Osteoblast (primary cell): Measurements from ENCODE around the gene SRGAP2B. TPM values are rescaled to one million over a fixed set of nuclear protein-coding genes. Genes with fewer than 3 reads are reported as not detected.
"Not testable (repeated sequence)": the region's sequence is repeated elsewhere in the genome, so short reads cannot be mapped to it uniquely, and the experiment has no call there.

Source experiments
- DNase-seq: peaks from one replicate; pipeline ENCODE4 v3.0.0; 2011; ENCODE audit warnings: low spot score, mixed read lengths; ENCODE audit not compliant: insufficient read length; ENCODE audit errors: missing footprints
- H2AFZ ChIP-seq: 2 replicates; pipeline ENCODE4 v1.6.0; 2011; ENCODE audit warnings: mild to moderate bottlenecking, low read length
- H3K27ac ChIP-seq: 2 replicates; pipeline ENCODE4 v1.5.1; 2011; ENCODE audit warnings: mild to moderate bottlenecking, low read depth, low read length, moderate library complexity
- H3K27me3 ChIP-seq: 2 replicates; pipeline ENCODE4 v1.6.0; 2012; ENCODE audit warnings: mild to moderate bottlenecking, control low read depth, inconsistent platforms, low read length, moderate library complexity; ENCODE audit not compliant: insufficient read depth
- H3K36me3 ChIP-seq: 2 replicates; pipeline ENCODE4 v1.5.1; 2011; ENCODE audit warnings: mild to moderate bottlenecking, low read length, control low read depth, moderate library complexity; ENCODE audit not compliant: insufficient read depth
- H3K4me1 ChIP-seq: 2 replicates; pipeline ENCODE4 v1.5.1; 2011; ENCODE audit warnings: mild to moderate bottlenecking, low read length, control low read depth, moderate library complexity; ENCODE audit not compliant: insufficient read depth
- H3K4me2 ChIP-seq: 2 replicates; pipeline ENCODE4 v1.6.0; 2011; ENCODE audit warnings: mild to moderate bottlenecking, low read length; ENCODE audit not compliant: insufficient read depth
- H3K4me3 ChIP-seq: fragments of 200-600 bp; sonication (generic); 3 replicates; pipeline ENCODE4 v1.5.1; 2012; ENCODE audit warnings: mild to moderate bottlenecking, low read length, inconsistent platforms; ENCODE audit not compliant: insufficient read depth
- H3K79me2 ChIP-seq: 2 replicates; pipeline ENCODE4 v1.6.0; 2012; ENCODE audit warnings: mild to moderate bottlenecking, low read length, control low read depth, inconsistent platforms; ENCODE audit not compliant: insufficient read depth
- H3K9me3 ChIP-seq: 2 replicates; pipeline ENCODE4 v1.5.1; 2011; ENCODE audit warnings: low read depth, low read length, control low read depth
- H4K20me1 ChIP-seq: 2 replicates; pipeline ENCODE4 v1.6.0; 2012; ENCODE audit warnings: mild to moderate bottlenecking, low read length, control low read depth; ENCODE audit not compliant: insufficient read depth
- total RNA-seq: library from RNA; depleted of rRNA; stranded (reverse); fragments of >200 nt; gene quantifications from 2 replicates; pipeline ENCODE4 v1.2.3, GENCODE V29; 2012

The SRGAP2B gene
- total RNA-seq, 1 donor: 30.0 TPM

- not testable (repeated sequence) for H3K27ac ChIP-seq, H3K9me3 ChIP-seq, H3K4me2 ChIP-seq, H3K4me1 ChIP-seq, H3K79me2 ChIP-seq, H3K36me3 ChIP-seq, H4K20me1 ChIP-seq, H3K27me3 ChIP-seq, H3K4me3 ChIP-seq, H2AFZ ChIP-seq, DNase-seq
Observed at GRCh38 chr1:144933014-144933413, 162.1 kb downstream of the SRGAP2B start.

DNA sequence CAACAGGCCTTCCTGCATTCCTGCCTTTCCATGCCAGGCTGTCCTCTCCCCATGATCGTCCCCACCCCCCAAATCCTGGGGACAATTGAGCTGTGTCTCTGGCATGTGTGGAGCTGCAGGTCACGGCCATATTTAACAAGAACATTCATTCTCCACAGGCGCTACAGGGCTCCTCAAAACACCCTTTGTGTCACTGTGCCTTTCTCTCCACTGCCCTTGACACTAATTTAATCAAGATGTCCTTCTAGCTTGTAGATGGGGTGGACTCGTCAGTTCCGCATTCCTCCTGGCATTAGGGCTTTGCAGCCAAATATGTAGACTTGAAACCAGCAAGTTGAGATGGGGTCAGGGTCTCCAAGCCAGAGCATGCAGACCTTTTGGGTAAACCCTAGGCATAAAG lies 163.0 kb downstream of the SRGAP2B start:
- not testable (repeated sequence) for H3K9me3 ChIP-seq, H4K20me1 ChIP-seq, H3K4me3 ChIP-seq, H3K27ac ChIP-seq, H3K4me2 ChIP-seq, DNase-seq, H2AFZ ChIP-seq, H3K27me3 ChIP-seq, H3K79me2 ChIP-seq, H3K36me3 ChIP-seq, H3K4me1 ChIP-seq

DNA sequence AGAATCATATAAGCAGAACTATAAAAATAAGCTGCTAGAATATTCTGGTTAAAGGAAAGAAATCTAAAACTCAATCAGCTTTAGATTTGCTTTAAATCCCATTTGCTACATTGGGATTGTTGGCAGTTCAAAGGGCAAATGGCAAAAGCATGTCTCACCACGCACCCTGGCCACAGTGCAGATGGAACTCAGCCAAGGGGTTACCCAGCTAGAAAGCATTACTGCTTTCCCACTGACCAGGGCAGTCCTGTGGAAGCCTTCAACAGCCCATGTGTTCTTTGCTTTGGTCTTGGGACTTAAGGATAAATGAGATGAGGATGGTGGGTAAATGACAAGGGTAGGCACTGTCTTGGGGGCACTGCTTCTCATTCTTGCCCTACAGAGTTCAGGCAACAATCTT lies 163.6 kb downstream of the SRGAP2B start:
- not testable (repeated sequence) for H3K79me2 ChIP-seq, H2AFZ ChIP-seq, H3K27me3 ChIP-seq, H4K20me1 ChIP-seq, H3K9me3 ChIP-seq, H3K36me3 ChIP-seq, H3K4me3 ChIP-seq, H3K4me2 ChIP-seq, H3K27ac ChIP-seq, H3K4me1 ChIP-seq, DNase-seq

DNA sequence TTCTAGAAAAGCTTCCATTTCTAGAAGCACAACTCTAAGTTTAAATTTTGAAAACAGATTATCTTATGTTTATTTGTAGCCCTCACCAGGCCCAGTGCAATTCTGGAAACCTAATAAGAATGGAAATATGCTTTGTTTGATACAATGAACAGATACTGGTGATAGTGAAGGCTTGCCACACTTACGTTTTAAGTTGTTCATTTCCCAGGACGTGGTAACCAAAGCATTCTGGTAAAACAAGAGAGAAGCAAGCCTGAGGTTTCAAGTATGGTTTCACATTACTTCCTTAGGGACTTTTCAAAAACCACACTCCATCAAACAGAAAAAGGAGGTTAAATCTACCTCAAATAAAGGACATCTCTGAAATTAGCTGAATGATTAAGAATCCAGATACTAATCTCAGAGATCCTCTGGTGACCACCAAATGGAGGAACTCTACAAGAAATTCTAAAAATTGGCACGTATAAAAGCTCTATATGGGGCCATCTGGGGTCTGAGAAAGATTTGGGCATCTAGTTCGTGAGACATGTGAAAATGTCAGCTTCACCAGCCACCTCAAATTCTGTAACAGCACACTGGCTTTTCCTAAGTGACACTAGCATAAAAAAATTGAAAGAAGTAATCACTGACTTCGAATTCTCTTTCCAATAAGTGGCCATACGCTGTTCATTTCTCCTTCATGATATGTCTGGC lies 164.9 kb downstream of the SRGAP2B start:
- H3K27ac ChIP-seq, H3K27me3 ChIP-seq, H3K4me3 ChIP-seq, H3K4me2 ChIP-seq, H4K20me1 ChIP-seq, H2AFZ ChIP-seq, H3K4me1 ChIP-seq, H3K36me3 ChIP-seq, H3K9me3 ChIP-seq, H3K79me2 ChIP-seq, DNase-seq: not testable (repeated sequence)

DNA sequence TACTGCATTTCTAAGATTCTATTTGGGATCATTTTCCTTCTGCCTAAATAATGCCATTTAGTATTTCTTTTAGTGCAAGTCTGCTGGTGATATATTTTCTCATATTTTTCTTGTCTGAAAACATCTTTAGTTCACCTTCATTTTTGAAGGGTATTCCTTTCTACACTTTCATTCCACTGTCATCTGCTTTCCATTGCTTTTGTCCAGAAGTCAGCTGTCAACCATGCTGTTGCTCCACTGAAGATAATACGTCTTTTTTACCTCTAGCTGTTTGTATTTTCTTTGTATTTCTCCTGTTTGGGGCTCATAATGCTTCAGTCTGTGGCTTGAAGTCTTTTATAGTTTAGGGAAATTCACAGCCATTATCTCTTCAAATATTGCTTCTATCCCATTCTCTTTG lies 167.8 kb downstream of the SRGAP2B start:
- H3K27me3 ChIP-seq, H3K4me1 ChIP-seq, H3K4me3 ChIP-seq, H3K27ac ChIP-seq, H2AFZ ChIP-seq, H3K4me2 ChIP-seq, H4K20me1 ChIP-seq, H3K9me3 ChIP-seq, H3K79me2 ChIP-seq, DNase-seq, H3K36me3 ChIP-seq: not testable (repeated sequence)

- H3K4me2 ChIP-seq, H4K20me1 ChIP-seq, DNase-seq, H3K27ac ChIP-seq, H3K4me3 ChIP-seq, H2AFZ ChIP-seq, H3K79me2 ChIP-seq, H3K9me3 ChIP-seq, H3K36me3 ChIP-seq, H3K27me3 ChIP-seq, H3K4me1 ChIP-seq: not testable (repeated sequence)
Observed at GRCh38 chr1:144923640-144924039, 171.5 kb downstream of the SRGAP2B start.

- H3K4me1 ChIP-seq, H3K4me3 ChIP-seq, H4K20me1 ChIP-seq, H3K9me3 ChIP-seq, DNase-seq, H2AFZ ChIP-seq, H3K4me2 ChIP-seq, H3K27me3 ChIP-seq, H3K27ac ChIP-seq, H3K36me3 ChIP-seq, H3K79me2 ChIP-seq: not testable (repeated sequence)
Observed at GRCh38 chr1:144922785-144923184, 172.3 kb downstream of the SRGAP2B start.

DNA sequence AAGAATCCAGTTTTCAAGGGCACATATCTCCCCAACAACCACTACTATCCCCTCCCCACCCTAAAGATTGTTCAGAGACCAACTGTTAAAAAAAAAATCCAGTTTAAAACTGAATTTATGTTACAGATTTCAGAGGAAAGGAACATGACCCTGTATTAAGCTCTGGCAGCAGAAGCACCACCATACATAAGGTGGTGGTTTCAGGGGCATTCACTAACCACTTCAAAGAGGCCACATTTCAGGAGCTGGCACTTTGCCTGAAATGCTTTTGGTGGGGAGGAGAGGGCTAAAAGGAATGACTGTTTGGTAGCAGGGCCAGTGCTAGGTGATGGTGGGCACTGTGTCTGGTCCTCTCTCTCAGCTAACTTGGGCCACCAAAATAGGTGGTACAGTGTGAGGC lies 176.0 kb downstream of the SRGAP2B start:
- not testable (repeated sequence) for DNase-seq

GRCh38 chr1:144918027-144918603 lies 177.0 kb downstream of the SRGAP2B start:
- not testable (repeated sequence) for H3K4me1 ChIP-seq, DNase-seq, H3K9me3 ChIP-seq, H3K27me3 ChIP-seq, H3K79me2 ChIP-seq, H2AFZ ChIP-seq, H3K27ac ChIP-seq, H3K4me3 ChIP-seq, H4K20me1 ChIP-seq, H3K4me2 ChIP-seq, H3K36me3 ChIP-seq

More for the DNA sequence above, 176.0 kb downstream of the SRGAP2B start:
- H3K4me2 ChIP-seq, H2AFZ ChIP-seq, H3K27me3 ChIP-seq, H3K79me2 ChIP-seq, H3K36me3 ChIP-seq, H3K4me1 ChIP-seq, H3K4me3 ChIP-seq, H3K9me3 ChIP-seq, H3K27ac ChIP-seq, H4K20me1 ChIP-seq: not testable (repeated sequence)
